ENCODE measurements around the gene CBLL2.

The CBLL2 gene

DNA sequence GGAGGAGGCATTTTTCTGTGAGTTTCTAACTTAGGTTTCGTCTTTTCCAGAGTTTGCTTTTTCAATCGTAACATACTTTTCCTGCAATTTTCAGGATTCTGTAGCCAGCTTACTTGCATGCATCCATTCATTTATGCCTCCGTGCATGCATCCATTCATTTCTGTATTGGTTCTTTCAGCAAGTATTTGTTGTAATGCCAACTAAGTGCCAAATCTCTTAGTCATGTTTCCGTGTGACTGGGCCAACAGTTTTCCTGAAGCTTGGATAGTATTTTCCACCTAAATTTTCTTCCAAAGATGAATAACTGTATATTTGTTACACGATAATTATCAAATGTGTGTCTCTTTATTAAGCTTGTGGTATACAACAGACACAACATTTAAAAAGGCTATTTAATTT lies 41.5 kb downstream of the CBLL2 start:
- H3K27me3 Mint-ChIP-seq, result no peaks in the 10 kb centered on the region
- no peak for DNase-seq
- no peaks in the 10 kb centered on the region for H3K36me3 Mint-ChIP-seq (ENCODE audit: low read depth)
- no peak overlapping the region for H3K27ac Mint-ChIP-seq
- H3K4me1 Mint-ChIP-seq, result no peaks in the 10 kb centered on the region
- ATAC-seq, result no peak
- no peaks in the 10 kb centered on the region for H3K9me3 Mint-ChIP-seq
- no peak overlapping the region for H3K4me3 Mint-ChIP-seq

GRCh38 chrX:22314692-22315091 lies 42.0 kb downstream of the CBLL2 start:
- H3K27me3 Mint-ChIP-seq, result no peaks in the 10 kb centered on the region
- DNase-seq, result no peak
- H3K4me3 Mint-ChIP-seq, result no peak overlapping the region
- ATAC-seq, result no peak
- H3K4me1 Mint-ChIP-seq, result no peaks in the 10 kb centered on the region
- H3K36me3 Mint-ChIP-seq (ENCODE audit: low read depth), result no peaks in the 10 kb centered on the region
- no peak overlapping the region for H3K27ac Mint-ChIP-seq
- no peaks in the 10 kb centered on the region for H3K9me3 Mint-ChIP-seq

DNA sequence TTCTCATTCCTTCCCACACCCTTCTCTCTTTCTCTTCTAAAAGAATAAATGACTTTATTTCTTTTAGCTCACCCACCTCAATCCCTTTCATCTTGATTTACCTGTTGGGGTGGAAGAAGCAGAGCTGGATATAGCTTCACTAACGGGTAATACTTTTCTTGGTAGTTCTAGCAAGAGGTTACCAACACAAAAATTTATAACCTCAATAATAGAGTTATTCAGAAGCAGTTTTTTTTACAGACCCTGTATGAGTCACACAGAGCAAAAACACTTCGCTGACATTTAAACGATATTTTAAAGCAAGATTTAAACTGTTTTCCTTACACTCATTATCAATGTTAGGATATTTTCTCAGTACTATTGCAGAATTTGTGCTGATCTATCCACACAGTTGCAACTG lies 42.4 kb downstream of the CBLL2 start:
- Mint-ChIP-seq H3K27ac (no peak overlapping the region), H3K36me3 (ENCODE audit: low read depth) (no peaks in the 10 kb centered on the region), H3K4me3 (no peak overlapping the region), H3K27me3 (no peaks in the 10 kb centered on the region), H3K4me1 (no peaks in the 10 kb centered on the region), H3K9me3 (no peaks in the 10 kb centered on the region)
- no peak for DNase-seq
- ATAC-seq, result no peak

GRCh38 chrX:22320236-22320873 lies 47.6 kb downstream of the CBLL2 start:
- Mint-ChIP-seq H3K9me3 (no peaks in the 10 kb centered on the region), H3K4me1 (no peaks in the 10 kb centered on the region), H3K36me3 (ENCODE audit: low read depth) (no peaks in the 10 kb centered on the region), H3K27me3 (no peaks in the 10 kb centered on the region), H3K27ac (no peak overlapping the region), H3K4me3 (no peak overlapping the region)
- ATAC-seq (no peak), DNase-seq (no peak)

DNA sequence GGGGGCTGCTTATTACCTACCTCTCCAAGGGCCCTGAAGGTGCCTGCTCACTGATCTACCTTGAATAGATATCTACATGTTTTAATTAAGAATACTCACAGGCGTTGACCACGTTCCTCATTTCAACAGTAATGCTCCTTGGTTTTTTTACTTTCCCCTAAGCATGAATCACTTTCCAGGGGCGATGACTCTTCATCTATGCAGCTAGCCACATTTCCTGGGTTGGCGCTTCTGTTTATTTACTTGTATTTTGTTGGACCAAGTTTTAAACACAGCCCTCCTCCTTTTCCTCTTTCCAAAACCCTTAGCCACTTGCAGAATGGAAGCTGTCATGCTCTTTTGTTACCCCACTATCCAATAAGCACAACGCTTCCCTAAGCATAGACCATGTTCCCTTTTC lies 50.8 kb downstream of the CBLL2 start:
- no peaks in the 10 kb centered on the region for H3K36me3 Mint-ChIP-seq (ENCODE audit: low read depth)
- DNase-seq, result no peak
- peaks cover 3% of the 10 kb centered on the region for H3K9me3 Mint-ChIP-seq

More for the DNA sequence above, 50.8 kb downstream of the CBLL2 start:
- no peaks in the 10 kb centered on the region for H3K27me3 Mint-ChIP-seq
- no peaks in the 10 kb centered on the region for H3K4me1 Mint-ChIP-seq
- ATAC-seq, result no peak
- no peak overlapping the region for H3K4me3 Mint-ChIP-seq
- H3K27ac Mint-ChIP-seq, result no peak overlapping the region

All from activated naive CD8-positive, alpha-beta T cell treated with anti-CD3 and anti-CD28 coated beads, Interleukin-2, amount 50 U/mL, for 24 hours (primary cell).